ENCODE data around the gene GNAT1. TPM values are rescaled to one million over a fixed set of nuclear protein-coding genes. Genes with fewer than 3 reads are reported as not detected.

The GNAT1 gene
- total RNA-seq, 1 experiment from 2014 or later = 0.22 TPM

DNA sequence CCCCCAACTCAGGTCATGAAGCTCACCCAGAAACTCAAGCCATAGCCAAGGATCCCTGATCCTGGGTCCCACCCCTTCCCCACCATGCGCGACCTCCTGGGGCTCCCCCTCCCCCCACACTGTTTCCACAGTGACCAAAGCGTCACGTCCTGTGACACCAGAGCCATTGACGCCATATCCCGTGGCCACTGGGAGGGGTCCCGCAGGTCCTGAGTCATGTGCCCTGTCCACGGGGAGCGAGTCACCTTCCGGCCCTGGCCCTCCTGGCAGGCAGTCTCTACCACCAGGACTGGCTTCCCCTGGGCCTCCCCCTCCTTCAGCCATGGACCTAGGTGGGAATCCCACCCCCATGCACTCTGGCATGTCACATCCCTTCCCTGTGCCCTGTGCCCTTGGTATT is 20.7 kb upstream of the GNAT1 start:
- Histone ChIP-seq H3K9me2 (replicated peaks; ENCODE audit: low read length) (no peaks in the 10 kb centered on the region), H3K9me3 (ENCODE audit: low read length) (no peaks in the 10 kb centered on the region), H4K20me1 (ENCODE audit: low read length) (no peaks in the 10 kb centered on the region), H3F3A (ENCODE audit: low read length, unreplicated experiment) (no peaks in the 10 kb centered on the region), H2AFZ (ENCODE audit: low read length) (no peak overlapping the region), H3K36me3 (ENCODE audit: low read depth, low read length) (no peaks in the 10 kb centered on the region), H3K27ac (ENCODE audit: low read length) (peak overlapping the region; percentile 96), H3K9ac (ENCODE audit: low read length) (peak overlapping the region; percentile 87), H3K4me3 (ENCODE audit: low read length) (no peak overlapping the region), H3K4me1 (ENCODE audit: insufficient read depth, low read length) (peaks cover 66% of the 10 kb centered on the region), H3K27me3 (ENCODE audit: low read length) (no peaks in the 10 kb centered on the region), H3K79me2 (ENCODE audit: low read length) (peaks cover 52% of the 10 kb centered on the region), H3K4me2 (ENCODE audit: low read length) (peak overlapping the region; percentile 56)
- BruUV-seq (replicated peaks) = no TSS peak
- intact Hi-C loops (cut with micrococcal nuclease) = loop anchor here (5.0 kb wide), 1 partner anchor 48 kb away; no protein-coding TSS in a partner anchor
- ATAC-seq (peak; percentile 41), DNase-seq (peak; percentile 71)
- TF ChIP-seq, protein P1, sequence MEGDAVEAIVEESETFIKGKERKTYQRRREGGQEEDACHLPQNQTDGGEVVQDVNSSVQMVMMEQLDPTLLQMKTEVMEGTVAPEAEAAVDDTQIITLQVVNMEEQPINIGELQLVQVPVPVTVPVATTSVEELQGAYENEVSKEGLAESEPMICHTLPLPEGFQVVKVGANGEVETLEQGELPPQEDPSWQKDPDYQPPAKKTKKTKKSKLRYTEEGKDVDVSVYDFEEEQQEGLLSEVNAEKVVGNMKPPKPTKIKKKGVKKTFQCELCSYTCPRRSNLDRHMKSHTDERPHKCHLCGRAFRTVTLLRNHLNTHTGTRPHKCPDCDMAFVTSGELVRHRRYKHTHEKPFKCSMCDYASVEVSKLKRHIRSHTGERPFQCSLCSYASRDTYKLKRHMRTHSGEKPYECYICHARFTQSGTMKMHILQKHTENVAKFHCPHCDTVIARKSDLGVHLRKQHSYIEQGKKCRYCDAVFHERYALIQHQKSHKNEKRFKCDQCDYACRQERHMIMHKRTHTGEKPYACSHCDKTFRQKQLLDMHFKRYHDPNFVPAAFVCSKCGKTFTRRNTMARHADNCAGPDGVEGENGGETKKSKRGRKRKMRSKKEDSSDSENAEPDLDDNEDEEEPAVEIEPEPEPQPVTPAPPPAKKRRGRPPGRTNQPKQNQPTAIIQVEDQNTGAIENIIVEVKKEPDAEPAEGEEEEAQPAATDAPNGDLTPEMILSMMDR (conservative IDR thresholded peaks at IDR 0.05; ENCODE audit: low read depth, low read length) = no peak
- no peak for TF ChIP-seq EZH2phosphoT487 (IDR thresholded peaks at IDR 0.05; ENCODE audit: borderline replicate concordance, low read length)
- CTCF ChIA-PET = no interaction called here
- POLR2A ChIA-PET (ENCODE audit: unreplicated experiment) = no interaction called here

GRCh38 chr3:50171540-50172301 is 19.7 kb upstream of the GNAT1 start:
- Histone ChIP-seq H3K79me2 (ENCODE audit: low read length) (peaks cover 44% of the 10 kb centered on the region), H3K9me3 (ENCODE audit: low read length) (no peaks in the 10 kb centered on the region), H3K4me2 (ENCODE audit: low read length) (0 out of 2 replicates have a peak overlapping the region, but pooled peaks have one; percentile 56), H3F3A (ENCODE audit: low read length, unreplicated experiment) (no peaks in the 10 kb centered on the region), H3K36me3 (ENCODE audit: low read depth, low read length) (no peaks in the 10 kb centered on the region), H3K4me1 (ENCODE audit: insufficient read depth, low read length) (peaks cover 55% of the 10 kb centered on the region), H3K9ac (ENCODE audit: low read length) (peak overlapping the region; percentile 87), H3K27me3 (ENCODE audit: low read length) (no peaks in the 10 kb centered on the region), H3K27ac (ENCODE audit: low read length) (peak overlapping the region; percentile 96), H2AFZ (ENCODE audit: low read length) (no peak overlapping the region), H4K20me1 (ENCODE audit: low read length) (no peaks in the 10 kb centered on the region), H3K4me3 (ENCODE audit: low read length) (no peak overlapping the region), H3K9me2 (replicated peaks; ENCODE audit: low read length) (no peaks in the 10 kb centered on the region)
- CTCF ChIA-PET = no interaction called here
- intact Hi-C loops (cut with micrococcal nuclease) = loop anchor here (5.0 kb wide), 1 partner anchor 49 kb away; no protein-coding TSS in a partner anchor
- no TSS peak for BruUV-seq (replicated peaks)
- ATAC-seq (no peak), DNase-seq (no peak)
- POLR2A ChIA-PET (ENCODE audit: unreplicated experiment) = no interaction called here
- no peak for TF ChIP-seq EZH2phosphoT487 (IDR thresholded peaks at IDR 0.05; ENCODE audit: borderline replicate concordance, low read length)
- no peak for TF ChIP-seq EZH2 (IDR thresholded peaks at IDR 0.05; ENCODE audit: low read length, unreplicated experiment)
- TF ChIP-seq, protein P1 (conservative IDR thresholded peaks at IDR 0.05; ENCODE audit: low read depth, low read length) = no peak

GRCh38 chr3:50172626-50173220 is 18.7 kb upstream of the GNAT1 start:
- Histone ChIP-seq H3K9me3 (ENCODE audit: low read length) (no peaks in the 10 kb centered on the region), H3K27me3 (ENCODE audit: low read length) (no peaks in the 10 kb centered on the region), H3K79me2 (ENCODE audit: low read length) (peaks cover 38% of the 10 kb centered on the region), H3K9ac (ENCODE audit: low read length) (no peak overlapping the region), H2AFZ (ENCODE audit: low read length) (no peak overlapping the region), H3K4me3 (ENCODE audit: low read length) (no peak overlapping the region), H3F3A (ENCODE audit: low read length, unreplicated experiment) (no peaks in the 10 kb centered on the region), H4K20me1 (ENCODE audit: low read length) (no peaks in the 10 kb centered on the region), H3K27ac (ENCODE audit: low read length) (peak overlapping the region; percentile 96), H3K36me3 (ENCODE audit: low read depth, low read length) (no peaks in the 10 kb centered on the region), H3K4me2 (ENCODE audit: low read length) (no peak overlapping the region), H3K4me1 (ENCODE audit: insufficient read depth, low read length) (peaks cover 46% of the 10 kb centered on the region), H3K9me2 (replicated peaks; ENCODE audit: low read length) (no peaks in the 10 kb centered on the region)
- intact Hi-C loops (cut with micrococcal nuclease) = loop anchor here (5.0 kb wide), 1 partner anchor 50 kb away; no protein-coding TSS in a partner anchor
- BruUV-seq (replicated peaks) = no TSS peak
- TF ChIP-seq EZH2 (IDR thresholded peaks at IDR 0.05; ENCODE audit: low read length, unreplicated experiment) (no peak), EZH2phosphoT487 (IDR thresholded peaks at IDR 0.05; ENCODE audit: borderline replicate concordance, low read length) (no peak)
- TF ChIP-seq, protein P1 (conservative IDR thresholded peaks at IDR 0.05; ENCODE audit: low read depth, low read length) = no peak
- ATAC-seq (no peak), DNase-seq (no peak)
- POLR2A ChIA-PET (ENCODE audit: unreplicated experiment) = no interaction called here
- CTCF ChIA-PET = no interaction called here
